Ishikawa (cell line): ENCODE results near the gene C1orf210.

Source experiments
- CEBPB ChIP-seq: IDR thresholded peaks from 2 replicates; pipeline ENCODE4 v1.6.1; 2012
- CREB1 ChIP-seq: IDR thresholded peaks from 2 replicates; pipeline ENCODE4 v1.6.1; 2012; ENCODE audit warnings: low read depth
- EGR1 ChIP-seq: IDR thresholded peaks from 2 replicates; pipeline ENCODE4 v1.6.1; 2012
- EP300 ChIP-seq: IDR thresholded peaks from 2 replicates; pipeline ENCODE4 v1.6.1; 2012; ENCODE audit warnings: borderline replicate concordance
- FOXM1 ChIP-seq: IDR thresholded peaks from 2 replicates; pipeline ENCODE4 v1.6.1; 2012; ENCODE audit warnings: low read depth, borderline replicate concordance
- NFIC ChIP-seq: IDR thresholded peaks from 2 replicates; pipeline ENCODE4 v1.6.1; 2012
- RAD21 ChIP-seq: IDR thresholded peaks from 2 replicates; pipeline ENCODE4 v1.6.1; 2012; ENCODE audit warnings: low read depth
- TAF1 ChIP-seq: IDR thresholded peaks from 2 replicates; pipeline ENCODE4 v1.6.1; 2012; ENCODE audit warnings: low read depth, mild to moderate bottlenecking
- TCF12 ChIP-seq: IDR thresholded peaks from 2 replicates; pipeline ENCODE4 v1.6.1; 2012; ENCODE audit warnings: low read depth
- TEAD4 ChIP-seq: IDR thresholded peaks from 2 replicates; pipeline ENCODE4 v1.6.1; 2012
- YY1 ChIP-seq: IDR thresholded peaks from 2 replicates; pipeline ENCODE4 v1.6.1; 2012; ENCODE audit warnings: low read depth
- ZBTB7A ChIP-seq: IDR thresholded peaks from 2 replicates; pipeline ENCODE4 v1.6.1; 2012; ENCODE audit warnings: low read depth
- TF ChIP-seq, protein P1 (sequence below): IDR thresholded peaks from 2 replicates; pipeline ENCODE4 v1.6.1; 2012; ENCODE audit warnings: low read depth, mild to moderate bottlenecking
- TF ChIP-seq, protein P2 (sequence below): IDR thresholded peaks from 2 replicates; pipeline ENCODE4 v1.6.1; 2012
- TF ChIP-seq, protein P3 (sequence below): IDR thresholded peaks from 2 replicates; pipeline ENCODE4 v1.6.1; 2012

Gene C1orf210

DNA sequence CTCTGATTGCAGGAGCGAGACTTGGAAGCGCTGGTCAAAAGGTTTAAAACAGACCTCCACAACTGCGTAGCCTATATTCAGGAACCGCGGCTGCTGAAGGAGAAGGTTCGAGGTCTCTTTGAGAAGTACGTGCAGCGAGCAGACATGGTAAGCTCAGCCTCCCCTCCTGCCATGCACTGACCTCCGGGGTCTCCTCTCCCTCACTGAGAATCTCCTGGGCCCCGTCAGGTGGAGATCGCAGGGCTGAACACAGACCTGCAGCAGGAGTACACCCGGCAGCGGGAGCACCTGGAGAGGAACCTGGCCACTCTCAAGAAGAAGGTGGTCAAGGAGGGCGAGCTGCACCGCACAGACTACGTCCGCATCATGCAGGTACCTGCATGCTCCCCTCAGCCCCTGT lies 51.1 kb downstream of the C1orf210 start:
- TF ChIP-seq RAD21, result no peak

DNA sequence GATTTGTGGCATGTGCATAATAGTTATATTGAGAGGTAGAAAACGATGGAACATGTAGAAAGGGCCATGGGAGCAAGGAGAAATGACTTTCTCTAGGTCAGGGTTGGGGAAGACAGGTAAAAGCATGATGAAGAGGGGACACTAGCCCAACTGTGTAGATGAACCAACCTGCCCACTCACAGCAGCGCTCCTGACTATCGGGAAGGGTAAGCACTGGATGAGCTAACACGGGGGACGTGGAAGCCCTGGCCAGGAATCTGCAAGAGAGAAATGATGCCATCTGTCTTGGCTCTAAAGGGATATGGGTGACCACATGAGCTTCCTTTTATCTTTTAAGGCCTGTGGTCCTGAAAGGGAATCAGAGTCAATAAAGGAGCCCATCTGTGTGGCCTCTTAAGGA lies 51.8 kb downstream of the C1orf210 start:
- TF ChIP-seq, protein P1, sequence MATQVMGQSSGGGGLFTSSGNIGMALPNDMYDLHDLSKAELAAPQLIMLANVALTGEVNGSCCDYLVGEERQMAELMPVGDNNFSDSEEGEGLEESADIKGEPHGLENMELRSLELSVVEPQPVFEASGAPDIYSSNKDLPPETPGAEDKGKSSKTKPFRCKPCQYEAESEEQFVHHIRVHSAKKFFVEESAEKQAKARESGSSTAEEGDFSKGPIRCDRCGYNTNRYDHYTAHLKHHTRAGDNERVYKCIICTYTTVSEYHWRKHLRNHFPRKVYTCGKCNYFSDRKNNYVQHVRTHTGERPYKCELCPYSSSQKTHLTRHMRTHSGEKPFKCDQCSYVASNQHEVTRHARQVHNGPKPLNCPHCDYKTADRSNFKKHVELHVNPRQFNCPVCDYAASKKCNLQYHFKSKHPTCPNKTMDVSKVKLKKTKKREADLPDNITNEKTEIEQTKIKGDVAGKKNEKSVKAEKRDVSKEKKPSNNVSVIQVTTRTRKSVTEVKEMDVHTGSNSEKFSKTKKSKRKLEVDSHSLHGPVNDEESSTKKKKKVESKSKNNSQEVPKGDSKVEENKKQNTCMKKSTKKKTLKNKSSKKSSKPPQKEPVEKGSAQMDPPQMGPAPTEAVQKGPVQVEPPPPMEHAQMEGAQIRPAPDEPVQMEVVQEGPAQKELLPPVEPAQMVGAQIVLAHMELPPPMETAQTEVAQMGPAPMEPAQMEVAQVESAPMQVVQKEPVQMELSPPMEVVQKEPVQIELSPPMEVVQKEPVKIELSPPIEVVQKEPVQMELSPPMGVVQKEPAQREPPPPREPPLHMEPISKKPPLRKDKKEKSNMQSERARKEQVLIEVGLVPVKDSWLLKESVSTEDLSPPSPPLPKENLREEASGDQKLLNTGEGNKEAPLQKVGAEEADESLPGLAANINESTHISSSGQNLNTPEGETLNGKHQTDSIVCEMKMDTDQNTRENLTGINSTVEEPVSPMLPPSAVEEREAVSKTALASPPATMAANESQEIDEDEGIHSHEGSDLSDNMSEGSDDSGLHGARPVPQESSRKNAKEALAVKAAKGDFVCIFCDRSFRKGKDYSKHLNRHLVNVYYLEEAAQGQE, result no peak
- no peak for TF ChIP-seq FOXM1
- TF ChIP-seq EP300, result no peak
- TF ChIP-seq CEBPB, result no peak
- TF ChIP-seq EGR1, result no peak
- TF ChIP-seq TAF1, result no peak
- TF ChIP-seq, protein P2, sequence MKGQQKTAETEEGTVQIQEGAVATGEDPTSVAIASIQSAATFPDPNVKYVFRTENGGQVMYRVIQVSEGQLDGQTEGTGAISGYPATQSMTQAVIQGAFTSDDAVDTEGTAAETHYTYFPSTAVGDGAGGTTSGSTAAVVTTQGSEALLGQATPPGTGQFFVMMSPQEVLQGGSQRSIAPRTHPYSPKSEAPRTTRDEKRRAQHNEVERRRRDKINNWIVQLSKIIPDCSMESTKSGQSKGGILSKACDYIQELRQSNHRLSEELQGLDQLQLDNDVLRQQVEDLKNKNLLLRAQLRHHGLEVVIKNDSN, result no peak
- TF ChIP-seq TCF12, result no peak
- TF ChIP-seq TEAD4, result no peak
- TF ChIP-seq ZBTB7A, result no peak
- no peak for TF ChIP-seq NFIC
- no peak for TF ChIP-seq CREB1

DNA sequence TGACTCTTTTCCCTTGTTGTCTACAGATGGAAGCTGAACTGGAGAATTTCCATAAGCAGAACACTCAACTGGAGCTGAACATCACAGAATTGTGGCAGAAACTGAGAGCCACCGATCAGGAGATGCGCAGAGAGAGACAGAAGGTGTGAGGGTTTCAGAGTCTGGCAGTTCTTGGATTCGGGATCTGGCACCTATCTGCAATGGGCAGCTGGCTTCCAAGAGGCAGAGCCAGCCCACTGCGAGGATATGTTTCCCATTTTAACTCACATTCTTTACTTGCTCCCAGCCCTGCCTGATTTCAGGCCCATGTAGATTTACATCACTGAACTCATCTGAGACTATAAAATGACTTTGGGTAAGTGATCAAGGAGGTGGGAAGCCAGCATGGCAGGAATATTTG lies 52.9 kb downstream of the C1orf210 start:
- no peak for TF ChIP-seq CREB1
- TF ChIP-seq, protein P3, sequence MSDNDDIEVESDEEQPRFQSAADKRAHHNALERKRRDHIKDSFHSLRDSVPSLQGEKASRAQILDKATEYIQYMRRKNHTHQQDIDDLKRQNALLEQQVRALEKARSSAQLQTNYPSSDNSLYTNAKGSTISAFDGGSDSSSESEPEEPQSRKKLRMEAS, result no peak
- TF ChIP-seq, protein P1, result no peak
- TF ChIP-seq EGR1, result no peak
- TF ChIP-seq YY1, result no peak
- no peak for TF ChIP-seq FOXM1
- no peak for TF ChIP-seq CEBPB
- TF ChIP-seq, protein P2, result no peak
- TF ChIP-seq TAF1, result no peak
- TF ChIP-seq TCF12, result no peak

DNA sequence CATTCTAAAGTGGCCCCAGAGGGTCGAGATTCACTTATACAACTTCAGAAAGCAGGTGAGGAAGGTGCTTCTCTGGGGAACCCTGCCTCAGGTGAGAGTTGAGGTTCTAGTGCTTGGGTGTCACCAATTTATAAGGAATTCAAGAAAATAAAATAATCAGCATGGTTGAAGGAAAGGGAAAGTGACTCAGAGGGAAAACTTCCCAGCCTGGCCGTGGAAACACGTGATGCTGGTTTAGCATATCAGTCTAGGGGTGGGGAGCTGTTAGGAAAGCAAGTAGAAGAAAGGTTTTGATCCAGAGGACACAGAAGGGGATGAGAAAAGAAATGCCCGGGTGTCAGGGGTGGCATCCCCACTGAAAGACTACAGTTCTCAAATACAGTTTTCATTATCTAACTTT lies 53.3 kb downstream of the C1orf210 start:
- TF ChIP-seq, protein P2, result peak; percentile 76
- no peak for TF ChIP-seq YY1
